Measurements from ENCODE around the gene GDPD5.

Gene GDPD5

DNA sequence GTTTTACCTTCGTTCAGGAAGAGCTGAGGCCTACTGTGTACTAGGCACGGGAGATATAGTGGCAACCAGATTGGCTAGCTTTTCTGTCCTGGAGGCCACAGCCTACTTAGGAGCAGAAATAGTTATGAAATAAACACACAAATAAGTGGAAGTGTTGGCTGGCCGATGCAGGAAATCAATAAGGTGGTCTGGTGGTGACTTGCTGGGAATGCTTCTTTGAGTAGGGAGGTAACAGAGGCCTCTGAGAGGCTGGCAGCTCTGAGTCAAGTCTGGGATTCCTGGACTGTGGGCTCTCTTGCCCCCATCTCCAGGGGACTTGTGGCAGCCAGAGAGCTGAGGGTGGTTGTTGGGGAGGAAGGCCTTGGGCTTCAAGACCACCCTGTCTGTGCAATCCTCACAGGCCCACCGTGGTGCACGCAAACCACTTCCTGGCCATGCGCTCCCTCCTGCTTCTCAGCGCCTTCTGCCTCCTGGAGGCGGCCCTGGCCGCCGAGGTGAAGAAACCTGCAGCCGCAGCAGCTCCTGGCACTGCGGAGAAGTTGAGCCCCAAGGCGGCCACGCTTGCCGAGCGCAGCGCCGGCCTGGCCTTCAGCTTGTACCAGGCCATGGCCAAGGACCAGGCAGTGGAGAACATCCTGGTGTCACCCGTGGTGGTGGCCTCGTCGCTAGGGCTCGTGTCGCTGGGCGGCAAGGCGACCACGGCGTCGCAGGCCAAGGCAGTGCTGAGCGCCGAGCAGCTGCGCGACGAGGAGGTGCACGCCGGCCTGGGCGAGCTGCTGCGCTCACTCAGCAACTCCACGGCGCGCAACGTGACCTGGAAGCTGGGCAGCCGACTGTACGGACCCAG is 40.4 kb upstream of the GDPD5 start:
- no peaks in the 10 kb centered on the region for H4K20me1 ChIP-seq (ENCODE audit: insufficient read depth)
- H3K4me2 ChIP-seq: no peak overlapping the region
- peaks cover 6% of the 10 kb centered on the region for H3K79me2 ChIP-seq (ENCODE audit: insufficient read depth, low read depth)
- no peak overlapping the region for H3K9ac ChIP-seq
- no peak overlapping the region for H3K27ac ChIP-seq
- no peak overlapping the region for H3K4me3 ChIP-seq (IDR thresholded peaks at IDR 0.05; ENCODE audit: insufficient read depth, low read depth, low read length)
- no peak for TF ChIP-seq CTCF (conservative IDR thresholded peaks at IDR 0.05; ENCODE audit: low read depth, low read length)
- H2AFZ ChIP-seq (ENCODE audit: low read depth): no peak overlapping the region
- H3K36me3 ChIP-seq (ENCODE audit: insufficient read depth): no peaks in the 10 kb centered on the region
- no peaks in the 10 kb centered on the region for H3K27me3 ChIP-seq (ENCODE audit: insufficient read depth, low read depth)
- peaks cover 8% of the 10 kb centered on the region for H3K4me1 ChIP-seq (ENCODE audit: low read depth, poor library complexity, severe bottlenecking)

DNA sequence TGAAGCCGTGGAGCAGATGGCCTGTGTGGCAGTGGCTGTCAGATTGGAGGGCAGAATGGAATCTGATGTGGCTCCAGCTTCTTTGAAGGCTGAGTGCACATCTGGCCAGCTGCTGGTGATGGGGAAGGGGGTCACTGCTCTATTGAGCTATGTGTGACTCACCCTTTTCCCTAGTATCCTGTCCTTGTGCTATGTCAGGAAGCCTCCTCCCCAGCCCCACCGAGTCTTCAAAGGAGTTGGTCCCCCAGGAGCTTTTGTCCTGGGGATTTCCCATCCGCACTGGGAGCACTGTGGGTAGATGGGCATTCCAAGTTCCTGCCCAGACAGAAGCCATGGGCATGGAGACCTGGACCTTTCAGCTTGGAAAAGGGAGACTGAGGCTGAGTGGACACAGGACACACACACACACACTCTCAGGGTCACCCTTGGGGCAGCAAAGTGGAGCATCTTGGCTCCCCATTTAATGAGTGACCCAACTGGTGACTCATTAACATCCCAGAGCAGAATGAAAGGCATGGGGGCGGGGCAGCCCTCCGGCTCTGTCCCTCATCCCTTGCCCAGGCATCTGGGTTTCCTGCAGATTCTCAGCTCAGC is 39.6 kb upstream of the GDPD5 start:
- Histone ChIP-seq H3K36me3 (ENCODE audit: insufficient read depth) (no peaks in the 10 kb centered on the region), H3K4me2 (no peak overlapping the region), H3K4me1 (ENCODE audit: low read depth, poor library complexity, severe bottlenecking) (peaks cover 8% of the 10 kb centered on the region), H3K27me3 (ENCODE audit: insufficient read depth, low read depth) (no peaks in the 10 kb centered on the region), H3K27ac (no peak overlapping the region), H3K79me2 (ENCODE audit: insufficient read depth, low read depth) (peaks cover 6% of the 10 kb centered on the region), H3K9ac (no peak overlapping the region), H2AFZ (ENCODE audit: low read depth) (no peak overlapping the region), H4K20me1 (ENCODE audit: insufficient read depth) (no peaks in the 10 kb centered on the region), H3K4me3 (IDR thresholded peaks at IDR 0.05; ENCODE audit: insufficient read depth, low read depth, low read length) (no peak overlapping the region)
- no peak for TF ChIP-seq CTCF (conservative IDR thresholded peaks at IDR 0.05; ENCODE audit: low read depth, low read length)

- H3K4me1 ChIP-seq (ENCODE audit: low read depth, poor library complexity, severe bottlenecking): peaks cover 8% of the 10 kb centered on the region
- no peak overlapping the region for H2AFZ ChIP-seq (ENCODE audit: low read depth)
- H3K27me3 ChIP-seq (ENCODE audit: insufficient read depth, low read depth): no peaks in the 10 kb centered on the region
- H3K27ac ChIP-seq: no peak overlapping the region
- H3K4me2 ChIP-seq: no peak overlapping the region
- no peak overlapping the region for H3K9ac ChIP-seq
- TF ChIP-seq CTCF (conservative IDR thresholded peaks at IDR 0.05; ENCODE audit: low read depth, low read length): no peak
- H4K20me1 ChIP-seq (ENCODE audit: insufficient read depth): no peaks in the 10 kb centered on the region
- H3K4me3 ChIP-seq (IDR thresholded peaks at IDR 0.05; ENCODE audit: insufficient read depth, low read depth, low read length): no peak overlapping the region
- peaks cover 6% of the 10 kb centered on the region for H3K79me2 ChIP-seq (ENCODE audit: insufficient read depth, low read depth)
- no peaks in the 10 kb centered on the region for H3K36me3 ChIP-seq (ENCODE audit: insufficient read depth)
Measured at GRCh38 chr11:75563978-75564552, 38.3 kb upstream of the GDPD5 start.

DNA sequence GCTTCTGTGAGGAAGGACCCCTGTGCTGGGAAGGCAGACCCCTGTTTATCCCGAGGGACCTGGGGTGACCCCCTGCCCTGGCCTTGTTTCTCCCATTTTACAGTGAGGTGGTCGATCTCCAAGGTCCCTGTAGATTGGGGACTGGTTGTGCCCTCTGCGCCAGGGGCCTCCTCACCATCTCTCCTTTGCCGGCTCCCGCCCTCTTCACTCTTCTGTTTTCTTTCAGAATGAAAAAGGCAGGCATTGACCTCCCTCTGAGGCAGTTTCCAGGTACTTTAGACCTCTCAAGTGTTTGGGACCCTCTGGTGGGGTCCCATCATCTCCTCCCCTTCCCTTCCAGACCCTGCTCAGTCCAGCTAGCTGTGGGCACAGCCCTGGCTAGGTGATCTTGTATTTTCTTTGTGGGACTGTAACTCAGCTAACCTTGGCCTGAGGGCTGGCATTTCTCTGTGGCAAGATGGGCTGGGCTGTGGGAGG is 37.8 kb upstream of the GDPD5 start:
- peak overlapping the region; percentile 68 for H3K4me2 ChIP-seq
- H2AFZ ChIP-seq (ENCODE audit: low read depth): no peak overlapping the region
- H4K20me1 ChIP-seq (ENCODE audit: insufficient read depth): no peaks in the 10 kb centered on the region
- H3K9ac ChIP-seq: peak overlapping the region; percentile 69; the same call in 1 of the 2 replicates
- H3K4me1 ChIP-seq (ENCODE audit: low read depth, poor library complexity, severe bottlenecking): peaks cover 8% of the 10 kb centered on the region
- no peak overlapping the region for H3K27ac ChIP-seq
- no peak for TF ChIP-seq CTCF (conservative IDR thresholded peaks at IDR 0.05; ENCODE audit: low read depth, low read length)
- no peak overlapping the region for H3K4me3 ChIP-seq (IDR thresholded peaks at IDR 0.05; ENCODE audit: insufficient read depth, low read depth, low read length)
- peaks cover 6% of the 10 kb centered on the region for H3K79me2 ChIP-seq (ENCODE audit: insufficient read depth, low read depth)
- no peaks in the 10 kb centered on the region for H3K36me3 ChIP-seq (ENCODE audit: insufficient read depth)
- no peaks in the 10 kb centered on the region for H3K27me3 ChIP-seq (ENCODE audit: insufficient read depth, low read depth)

Measured in KMS-11 (cell line).